GOT3 (cell line): ENCODE results near the gene GPR22.

Experiments used
- DNase-seq: peaks from one replicate; lab custom pipeline; 2025; ENCODE audit warnings: mixed read lengths; lab: John Stamatoyannopoulos, UW

Gene GPR22, protein sequence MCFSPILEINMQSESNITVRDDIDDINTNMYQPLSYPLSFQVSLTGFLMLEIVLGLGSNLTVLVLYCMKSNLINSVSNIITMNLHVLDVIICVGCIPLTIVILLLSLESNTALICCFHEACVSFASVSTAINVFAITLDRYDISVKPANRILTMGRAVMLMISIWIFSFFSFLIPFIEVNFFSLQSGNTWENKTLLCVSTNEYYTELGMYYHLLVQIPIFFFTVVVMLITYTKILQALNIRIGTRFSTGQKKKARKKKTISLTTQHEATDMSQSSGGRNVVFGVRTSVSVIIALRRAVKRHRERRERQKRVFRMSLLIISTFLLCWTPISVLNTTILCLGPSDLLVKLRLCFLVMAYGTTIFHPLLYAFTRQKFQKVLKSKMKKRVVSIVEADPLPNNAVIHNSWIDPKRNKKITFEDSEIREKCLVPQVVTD

DNA sequence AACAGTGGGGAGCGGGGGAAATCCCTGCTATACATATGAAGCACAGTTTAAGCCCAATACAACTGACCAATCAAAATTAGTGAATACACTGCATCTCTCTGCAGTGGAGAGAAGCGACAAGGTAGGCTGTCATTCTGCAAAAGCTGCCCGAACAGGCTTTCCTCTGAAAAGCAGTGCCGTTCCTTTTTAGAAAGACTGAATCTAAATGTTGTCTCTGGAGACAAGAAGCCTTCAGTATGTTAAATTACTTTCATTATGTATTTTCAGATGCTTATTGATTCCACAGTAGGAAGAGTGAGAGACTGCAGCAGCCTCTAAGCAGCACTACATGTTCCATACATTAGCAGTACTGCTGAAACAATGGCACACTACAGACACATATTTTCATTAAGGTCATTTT lies at the start of gene GPR22:
Gene GPR22, plus strand, starts transcription at position 129 of the 400 bp plus-strand sequence. CDS start 4,004 bp downstream, outside the sequence.
- no peak for DNase-seq

DNA sequence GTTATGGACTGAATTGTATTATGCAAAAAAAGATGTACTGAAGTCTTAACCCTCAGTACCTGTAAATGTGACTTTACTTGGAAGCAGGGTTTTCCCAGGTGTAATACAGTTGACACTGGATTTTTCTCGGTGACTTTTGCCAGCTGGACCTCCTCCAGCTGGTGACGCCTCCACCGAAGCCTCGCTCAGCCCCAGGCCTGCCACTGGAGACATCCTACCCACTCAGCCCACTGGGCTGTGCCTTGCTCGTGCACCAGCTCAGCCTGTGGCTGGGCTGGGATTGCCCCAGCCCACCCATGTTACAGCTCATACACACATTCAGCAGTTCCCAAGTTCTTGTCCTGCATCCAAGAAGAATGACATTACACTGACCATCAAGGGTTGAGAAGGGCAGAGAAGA lies 42.4 kb upstream of the GPR22 start:
- no peak for DNase-seq

DNA sequence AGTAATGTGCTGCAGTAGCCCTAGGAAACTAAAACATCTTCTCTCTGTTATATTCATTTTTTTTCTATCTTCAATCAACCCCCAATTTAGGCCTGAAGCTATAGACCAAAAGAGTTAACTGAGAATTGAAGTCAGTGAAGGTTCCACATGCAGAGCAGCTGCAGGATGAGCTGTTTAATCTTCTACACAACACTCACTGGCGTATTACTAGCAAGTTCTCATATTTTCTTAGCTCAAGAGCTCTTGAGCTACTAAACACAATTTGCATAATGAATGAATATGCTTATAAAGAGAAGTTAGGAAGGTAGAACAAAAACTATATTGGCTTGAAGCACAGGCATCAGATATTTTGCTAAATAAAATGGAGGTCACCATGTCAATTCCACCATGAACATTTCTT lies 41.2 kb upstream of the GPR22 start:
- DNase-seq, result no peak

DNA sequence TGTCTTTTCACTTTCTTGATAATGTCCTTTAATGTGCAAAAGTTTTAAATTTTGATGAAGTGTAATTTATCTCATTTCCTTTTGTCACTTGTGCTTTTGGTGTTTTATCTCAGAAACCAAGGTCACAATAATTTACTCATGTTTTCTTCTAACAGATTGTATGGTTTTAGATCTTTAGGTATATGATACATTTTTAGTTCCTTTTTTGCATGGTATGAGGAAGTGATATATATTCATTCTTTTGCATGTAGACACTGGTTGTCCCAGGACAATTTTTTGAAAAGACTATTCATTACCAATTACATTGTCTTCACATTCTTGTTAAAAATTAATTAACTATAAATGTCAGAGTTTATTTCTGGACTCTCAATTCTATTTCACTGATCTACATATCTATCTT lies 39.8 kb upstream of the GPR22 start:
- DNase-seq, result no peak

DNA sequence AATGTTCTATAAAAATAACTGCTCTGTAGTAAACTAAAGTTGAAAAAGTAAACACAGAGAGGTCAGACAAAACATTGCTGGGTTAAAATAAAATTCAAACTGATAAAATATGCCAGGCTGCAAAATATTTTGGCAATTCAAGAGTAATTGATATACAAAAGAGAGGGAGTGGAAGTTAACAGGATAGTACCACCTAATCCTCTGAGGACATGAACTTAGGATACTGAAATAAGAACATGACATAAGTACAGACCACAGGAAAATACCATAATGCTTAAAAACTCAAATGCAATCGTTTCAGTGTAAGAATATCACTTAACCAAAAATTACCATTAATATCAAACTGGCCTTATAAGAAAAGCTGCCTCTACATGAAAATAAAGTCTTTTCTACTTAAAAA lies 37.6 kb upstream of the GPR22 start:
- DNase-seq, result no peak

DNA sequence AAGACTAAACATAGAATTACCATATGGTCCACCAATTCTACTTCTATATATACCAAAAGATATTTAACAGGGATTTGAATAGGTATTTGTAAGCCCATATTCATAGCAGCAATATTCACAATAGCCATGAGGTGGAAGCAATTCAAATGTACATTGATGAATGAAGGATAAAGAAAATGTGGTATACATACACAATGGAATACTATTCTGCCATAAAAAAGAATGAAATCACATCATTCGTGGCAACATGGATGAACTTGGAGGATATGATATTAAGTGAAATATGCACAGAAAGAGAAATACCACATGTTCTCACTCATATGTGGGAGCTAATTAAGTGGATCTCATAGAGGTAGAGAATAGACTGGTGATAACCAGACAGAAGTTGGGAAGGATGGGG lies 34.1 kb upstream of the GPR22 start:
- no peak for DNase-seq

DNA sequence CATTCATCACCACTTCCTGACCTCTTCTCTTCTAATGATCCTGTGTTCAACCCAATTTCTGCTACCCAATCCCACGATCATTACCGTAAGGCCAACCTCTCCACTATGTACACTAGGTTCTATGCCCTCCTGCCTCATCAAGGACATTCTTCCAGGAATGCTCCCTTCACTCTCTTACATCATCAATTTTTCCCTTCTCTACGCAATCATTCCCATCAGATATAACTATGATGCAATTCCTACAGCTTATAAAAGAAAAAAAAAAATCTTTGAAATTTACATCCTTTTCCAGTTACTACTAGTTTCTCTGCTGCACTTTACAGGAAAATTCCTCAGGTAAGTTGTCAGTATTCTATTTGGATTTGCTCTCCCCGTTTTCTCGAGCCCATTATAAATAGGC lies 30.8 kb upstream of the GPR22 start:
- DNase-seq, result no peak

DNA sequence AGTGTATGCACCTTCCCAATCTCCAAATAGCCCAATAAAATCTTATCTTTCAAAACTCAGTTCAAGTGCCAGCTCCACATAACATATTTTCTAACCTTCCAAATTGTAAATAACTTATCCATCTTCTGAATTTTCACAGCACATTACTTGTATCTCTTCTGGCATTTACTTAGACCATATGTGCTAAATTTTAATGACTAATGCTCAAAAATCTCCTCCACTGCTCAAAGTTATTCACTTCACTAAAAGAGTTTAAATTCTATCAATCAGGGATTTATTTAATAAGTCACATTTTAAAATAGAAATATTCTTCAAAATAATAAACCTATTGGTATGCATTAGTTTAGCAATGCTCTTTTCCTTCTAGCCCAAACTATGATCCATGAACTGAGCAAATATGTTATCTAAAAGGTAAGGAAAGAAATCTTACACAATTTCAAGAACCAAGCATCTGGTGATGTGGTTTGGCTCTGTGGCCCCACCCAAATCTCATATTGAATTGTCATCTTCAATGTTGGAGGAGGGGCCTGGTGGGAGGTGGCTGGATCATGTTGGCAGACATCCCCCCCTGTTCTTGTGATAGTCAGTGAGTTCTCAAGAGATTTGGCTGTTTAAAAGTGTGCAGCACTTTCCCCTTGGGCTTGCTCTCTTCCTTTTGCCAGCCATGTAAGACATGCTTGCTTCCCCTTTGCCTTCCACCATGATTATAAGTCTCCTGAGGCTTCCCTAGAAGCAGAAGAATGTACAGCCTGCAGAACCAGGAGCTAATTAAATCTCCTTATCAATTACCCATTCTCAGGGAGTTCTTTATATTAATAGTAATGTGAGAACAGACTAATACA lies 28.1 kb upstream of the GPR22 start:
- no peak for DNase-seq

DNA sequence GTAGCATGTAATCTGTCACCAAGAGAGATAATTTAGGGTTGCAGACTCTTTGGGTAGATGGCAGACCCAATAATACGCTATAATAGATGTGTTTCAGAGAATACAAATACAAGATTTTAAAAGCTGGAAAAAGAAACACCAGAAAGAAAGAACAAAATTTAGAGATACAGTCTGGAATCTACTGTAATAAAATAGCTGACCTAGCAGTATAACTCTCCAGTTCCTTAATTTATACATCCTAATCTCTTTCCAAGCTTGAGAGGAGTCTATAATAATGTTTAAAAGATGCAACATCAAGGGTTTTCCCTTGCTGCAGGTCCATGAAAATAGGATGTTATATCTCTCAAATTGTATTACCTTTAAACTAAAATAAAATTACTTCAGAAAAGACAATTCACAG lies 27.2 kb upstream of the GPR22 start:
- no peak for DNase-seq

DNA sequence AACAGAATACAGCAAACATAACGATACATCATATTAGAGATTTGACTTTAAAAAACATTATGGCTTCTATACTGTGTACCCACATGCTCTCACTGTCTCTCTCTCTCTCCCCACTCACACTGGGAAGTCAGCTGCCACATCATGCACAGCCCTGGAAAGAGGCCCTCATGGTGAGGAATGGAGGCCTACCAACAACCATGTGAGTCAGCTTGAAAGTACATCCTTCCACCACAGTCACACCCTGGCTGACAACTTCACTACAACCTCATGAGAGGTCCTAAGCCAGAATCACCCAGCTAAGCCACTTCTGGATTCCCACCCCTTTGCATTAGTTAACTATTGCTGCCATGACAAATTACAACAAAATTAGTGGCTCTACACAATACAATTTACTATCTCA lies 23.3 kb upstream of the GPR22 start:
- DNase-seq, result no peak

DNA sequence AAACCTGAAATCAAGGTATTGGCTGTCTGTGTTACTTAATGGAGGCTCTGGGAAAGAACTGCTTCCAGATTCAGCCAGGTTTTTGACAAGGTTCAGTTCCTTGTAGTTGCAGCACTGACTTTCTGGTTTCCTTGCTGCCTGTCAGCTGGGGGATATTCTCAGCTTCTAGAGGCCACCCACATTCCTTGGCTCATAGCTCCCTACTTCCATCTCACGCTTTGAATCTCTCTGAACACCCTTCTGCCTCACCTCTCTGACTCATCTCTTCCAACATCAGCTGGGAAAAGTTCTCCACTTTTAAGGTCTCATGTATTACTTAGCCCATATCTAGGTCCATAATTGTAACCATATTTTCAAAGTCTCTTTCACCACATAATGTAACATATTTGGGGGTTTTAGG lies 22.9 kb upstream of the GPR22 start:
- no peak for DNase-seq

DNA sequence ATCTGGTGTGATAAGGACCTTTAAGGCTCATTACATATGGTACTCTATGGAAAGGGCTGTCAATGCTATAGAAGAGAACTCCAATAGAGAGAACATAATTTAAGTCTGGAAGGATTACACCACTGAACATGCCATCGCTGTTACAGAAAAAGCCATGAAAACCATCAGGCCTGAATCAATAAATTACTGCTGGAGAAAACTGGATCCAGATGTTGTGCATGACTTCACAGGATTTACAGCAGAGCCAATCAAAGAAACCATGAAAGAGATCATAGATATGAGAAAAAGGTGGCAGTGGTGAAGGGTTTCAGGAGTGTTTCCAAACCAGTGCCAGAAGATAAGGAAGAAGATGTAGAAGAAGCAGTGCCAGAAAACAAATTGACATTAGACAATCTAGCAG lies 18.9 kb upstream of the GPR22 start:
- no peak for DNase-seq

DNA sequence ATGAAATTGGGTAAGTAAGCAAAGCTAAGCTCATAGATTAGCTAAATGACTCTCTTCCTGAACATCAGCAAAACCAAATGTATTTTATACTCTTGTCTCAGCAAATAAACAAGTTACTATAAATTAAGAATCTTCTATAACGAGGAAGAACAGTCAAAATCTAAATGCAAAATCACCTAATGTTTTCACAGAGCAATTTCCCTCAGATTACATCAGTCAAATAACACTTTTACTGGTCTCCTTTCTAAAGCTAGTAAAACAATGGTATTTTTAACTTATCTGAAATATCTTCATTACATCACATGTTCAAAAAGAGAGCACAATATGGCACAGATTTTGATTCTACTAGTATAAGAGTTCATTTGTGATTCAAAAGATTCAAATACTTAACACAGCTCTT lies 16.5 kb upstream of the GPR22 start:
- no peak for DNase-seq

DNA sequence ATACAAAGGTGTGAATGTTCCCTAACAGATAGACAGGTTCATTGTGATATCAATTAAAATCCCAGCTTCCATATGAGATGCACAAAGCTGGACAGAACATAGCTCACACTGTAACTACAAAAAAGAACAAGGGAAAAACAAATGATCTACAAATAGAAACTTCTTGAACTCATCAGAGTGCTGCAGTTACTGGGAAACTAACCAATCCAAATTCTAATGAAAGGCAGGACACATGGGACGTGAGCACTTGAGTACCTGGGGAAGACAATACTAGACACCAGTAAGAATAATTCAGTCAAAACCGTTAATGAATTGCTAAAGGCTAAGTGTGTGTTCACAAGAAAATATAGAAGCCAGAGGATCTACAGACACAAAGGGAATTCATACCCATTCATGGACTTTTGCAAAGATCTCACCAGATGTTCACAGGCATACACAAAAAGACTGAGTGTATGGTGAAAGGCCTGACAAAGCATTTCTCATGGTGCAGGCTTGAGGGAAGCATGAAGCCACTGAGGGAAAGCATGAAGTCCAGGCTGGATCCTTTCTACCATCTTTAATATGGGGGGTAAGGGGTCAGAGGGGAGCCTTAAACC lies 7.8 kb upstream of the GPR22 start:
- no peak for DNase-seq

DNA sequence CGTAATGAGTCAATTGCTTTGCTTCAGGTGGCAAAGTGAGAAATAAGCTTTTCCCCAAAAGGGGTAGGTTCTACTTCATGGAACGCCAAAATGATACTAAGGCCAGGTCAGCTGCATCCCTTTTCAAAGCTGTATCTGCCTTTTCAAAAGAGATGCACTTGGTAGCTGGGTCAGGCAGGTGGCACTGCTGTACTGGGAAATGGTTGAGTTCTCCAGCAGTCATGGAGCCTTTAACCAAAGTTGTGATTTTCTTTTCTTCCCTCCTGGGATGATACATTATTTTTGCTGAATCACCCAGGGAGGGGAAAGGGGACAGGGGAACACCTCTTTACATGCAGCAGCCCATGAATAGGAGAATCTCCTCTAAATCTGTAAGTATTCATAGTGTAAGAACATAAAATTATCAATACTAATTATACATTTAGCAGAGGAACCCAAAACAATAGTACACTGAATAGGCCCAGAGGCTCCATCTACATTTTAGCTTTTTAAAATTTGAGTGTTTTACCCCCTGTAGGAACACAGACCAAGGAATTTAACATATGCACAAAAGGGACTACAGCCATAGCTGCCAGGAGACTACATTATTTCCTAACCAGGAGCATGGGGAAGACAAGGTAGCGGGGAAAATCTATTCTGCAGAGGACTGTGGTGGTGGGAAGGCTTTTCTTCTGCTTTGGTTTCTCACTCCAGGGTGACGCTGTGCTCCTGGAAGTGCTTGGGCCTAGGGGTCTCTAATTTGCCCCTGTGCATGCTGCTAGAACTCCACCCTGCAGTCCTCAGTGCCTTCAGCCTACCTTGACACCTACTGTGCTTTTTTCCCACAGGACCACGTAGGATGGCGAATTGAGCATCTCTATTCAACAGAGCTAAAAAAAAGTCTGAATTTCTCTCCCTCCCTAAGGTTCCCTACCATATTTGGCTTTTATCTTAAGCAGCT lies 6.4 kb upstream of the GPR22 start:
- peak; percentile 34 for DNase-seq

DNA sequence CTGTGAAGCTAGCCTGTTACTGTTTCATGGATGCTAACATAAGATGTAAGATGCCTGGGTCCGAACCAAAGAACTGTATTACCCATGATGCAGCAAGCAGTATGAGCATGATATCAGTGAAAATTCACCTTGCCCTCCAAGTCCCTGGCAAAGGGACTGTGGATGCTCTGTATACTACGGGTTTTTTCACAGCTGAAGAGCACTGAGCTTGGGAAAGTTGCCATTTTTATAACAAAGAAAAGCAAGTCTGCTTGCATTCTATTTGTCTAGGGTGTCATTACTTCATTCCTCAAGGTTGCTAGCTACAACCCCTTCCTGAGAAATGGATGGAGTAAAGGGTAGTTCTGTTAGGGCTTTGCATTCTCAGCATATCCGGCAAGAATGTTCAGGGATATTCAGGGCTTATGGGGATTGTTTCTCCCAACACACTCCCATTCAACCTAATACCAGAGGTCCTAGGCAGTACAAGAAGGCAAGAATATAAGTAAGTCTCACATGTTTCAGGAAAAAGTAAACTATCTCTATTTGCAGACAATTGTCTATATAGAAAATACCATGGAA lies 5.1 kb upstream of the GPR22 start:
- DNase-seq, result no peak

DNA sequence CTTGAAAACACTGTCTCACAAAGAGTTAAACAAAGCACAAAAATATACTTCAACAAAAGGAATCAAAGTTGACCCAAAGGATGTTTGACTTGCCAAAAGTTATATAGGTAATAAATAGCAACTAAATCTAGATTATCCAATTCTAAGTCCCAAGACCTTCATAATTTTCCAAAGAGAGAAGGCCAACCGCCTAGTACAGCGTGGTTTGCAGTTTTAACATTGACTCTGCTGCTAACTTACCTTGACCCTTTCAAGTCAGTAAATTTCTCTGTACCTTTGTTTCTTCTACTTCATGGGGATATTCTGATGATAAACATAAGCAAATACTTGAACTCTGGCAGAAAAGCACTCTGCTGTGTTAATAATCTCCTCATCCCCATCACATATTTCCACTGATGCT lies 1.9 kb upstream of the GPR22 start:
- no peak for DNase-seq

DNA sequence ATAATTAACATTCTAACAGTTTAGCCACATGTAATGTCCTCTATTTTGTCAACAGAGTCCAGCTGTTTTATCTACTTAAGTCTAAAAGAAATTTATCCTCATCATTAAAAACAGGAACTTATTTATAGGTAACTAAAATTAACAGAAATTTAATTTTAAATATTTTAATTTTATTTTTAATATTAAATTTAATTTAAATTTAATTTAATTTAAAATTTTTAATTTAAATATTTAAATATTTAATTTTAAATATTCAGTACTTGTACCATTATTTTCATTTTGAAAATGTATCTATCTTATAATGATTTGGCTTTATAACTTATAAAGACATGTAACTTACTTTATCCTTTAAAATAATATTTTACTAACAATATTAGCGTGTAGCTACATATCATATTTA lies 1.0 kb upstream of the GPR22 start:
- DNase-seq, result no peak

DNA sequence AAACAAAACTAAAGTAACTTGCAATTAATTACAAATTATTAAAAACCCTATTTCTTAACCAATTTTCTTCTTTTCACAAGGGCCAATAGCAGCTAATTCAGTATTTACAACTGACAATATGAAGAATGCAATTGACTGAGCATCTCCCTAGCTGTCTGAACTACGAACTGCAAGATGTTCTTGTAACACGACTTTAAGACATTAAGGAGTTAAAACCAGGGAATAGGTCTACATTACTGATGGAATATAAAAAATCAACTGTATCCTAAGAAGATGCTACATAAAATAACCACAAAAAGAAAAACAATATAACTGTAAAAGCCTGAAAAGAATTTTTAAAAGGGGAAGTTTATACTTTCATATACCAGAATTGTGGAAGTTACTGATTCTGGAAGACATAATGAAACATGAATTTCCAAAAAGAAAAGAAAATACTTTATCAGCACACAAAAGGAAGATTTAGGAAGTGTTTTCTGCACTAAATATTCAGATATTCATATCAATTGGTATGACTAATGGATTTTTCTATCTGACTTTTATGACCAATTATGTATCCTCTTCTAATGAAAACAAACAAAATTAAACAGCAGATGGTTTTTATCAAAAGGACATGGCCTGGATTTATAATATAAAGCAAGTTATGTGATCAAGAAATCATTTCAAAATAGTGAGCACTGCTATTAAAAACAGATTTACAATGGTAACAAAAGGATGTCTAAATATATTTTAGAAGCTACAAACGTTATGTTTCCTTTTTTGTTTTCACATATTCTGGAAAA lies 1.6 kb downstream of the GPR22 start:
- no peak for DNase-seq

DNA sequence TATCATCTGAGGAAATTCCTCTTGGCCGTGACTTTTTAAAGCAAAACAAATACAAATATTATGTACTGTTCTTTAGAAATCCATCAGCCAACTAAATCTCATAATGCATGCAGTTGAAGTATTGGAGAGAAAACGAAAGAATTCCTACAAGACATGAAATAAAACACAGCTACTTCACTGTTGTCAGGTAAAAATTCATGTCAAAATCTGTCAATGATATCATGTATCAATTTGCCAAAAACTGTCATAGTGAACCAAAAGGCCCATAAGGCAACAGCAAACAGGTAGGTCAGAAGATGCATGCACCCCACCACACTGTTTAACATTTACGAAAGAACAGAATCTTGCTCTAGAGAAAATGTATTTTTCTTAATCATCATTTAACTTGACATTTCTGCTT lies 2.3 kb downstream of the GPR22 start:
- no peak for DNase-seq

DNA sequence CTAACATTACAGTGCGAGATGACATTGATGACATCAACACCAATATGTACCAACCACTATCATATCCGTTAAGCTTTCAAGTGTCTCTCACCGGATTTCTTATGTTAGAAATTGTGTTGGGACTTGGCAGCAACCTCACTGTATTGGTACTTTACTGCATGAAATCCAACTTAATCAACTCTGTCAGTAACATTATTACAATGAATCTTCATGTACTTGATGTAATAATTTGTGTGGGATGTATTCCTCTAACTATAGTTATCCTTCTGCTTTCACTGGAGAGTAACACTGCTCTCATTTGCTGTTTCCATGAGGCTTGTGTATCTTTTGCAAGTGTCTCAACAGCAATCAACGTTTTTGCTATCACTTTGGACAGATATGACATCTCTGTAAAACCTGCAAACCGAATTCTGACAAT lies 4.3 kb downstream of the GPR22 start:
- no peak for DNase-seq
